OCI-LY1 (cell line): ENCODE results near the gene ABCA5.

Experiments used
- EZH2 ChIP-seq: fragments of 200-600 bp; sonication (generic), shearing (Covaris generic); IDR thresholded peaks from 2 replicates; pipeline ENCODE4 v1.8.0; 2017; ENCODE audit warnings: borderline replicate concordance, mixed run types, mild to moderate bottlenecking, antibody characterized with exemption, low read length, moderate library complexity, mixed read lengths
- TF ChIP-seq, protein P1 (sequence below): fragments of 200-600 bp; sonication (generic), shearing (Covaris generic); IDR thresholded peaks from 2 replicates; pipeline ENCODE4 v1.5.1; 2017; ENCODE audit warnings: mild to moderate bottlenecking, antibody characterized with exemption, low read length, moderate library complexity, mixed read lengths

DNA sequence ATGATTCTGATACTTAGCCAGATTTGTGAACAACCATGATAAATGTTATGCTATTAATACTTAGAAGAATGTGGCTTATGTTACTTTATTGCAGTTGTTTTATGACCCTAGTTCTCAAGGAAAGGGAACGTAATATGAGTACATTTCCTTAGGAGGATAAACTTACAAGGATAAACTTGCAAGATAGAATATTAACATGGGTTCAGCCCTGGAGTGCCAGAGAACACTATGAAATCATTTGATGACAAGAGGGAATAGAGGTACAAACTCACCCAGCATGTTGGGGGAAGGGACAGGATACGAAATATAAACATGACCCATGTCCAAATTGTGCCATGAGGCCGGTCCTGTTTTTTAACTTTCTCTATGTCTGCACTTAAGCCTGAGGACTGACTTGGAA is 13.0 kb upstream of the ABCA5 start:
- TF ChIP-seq, protein P1, sequence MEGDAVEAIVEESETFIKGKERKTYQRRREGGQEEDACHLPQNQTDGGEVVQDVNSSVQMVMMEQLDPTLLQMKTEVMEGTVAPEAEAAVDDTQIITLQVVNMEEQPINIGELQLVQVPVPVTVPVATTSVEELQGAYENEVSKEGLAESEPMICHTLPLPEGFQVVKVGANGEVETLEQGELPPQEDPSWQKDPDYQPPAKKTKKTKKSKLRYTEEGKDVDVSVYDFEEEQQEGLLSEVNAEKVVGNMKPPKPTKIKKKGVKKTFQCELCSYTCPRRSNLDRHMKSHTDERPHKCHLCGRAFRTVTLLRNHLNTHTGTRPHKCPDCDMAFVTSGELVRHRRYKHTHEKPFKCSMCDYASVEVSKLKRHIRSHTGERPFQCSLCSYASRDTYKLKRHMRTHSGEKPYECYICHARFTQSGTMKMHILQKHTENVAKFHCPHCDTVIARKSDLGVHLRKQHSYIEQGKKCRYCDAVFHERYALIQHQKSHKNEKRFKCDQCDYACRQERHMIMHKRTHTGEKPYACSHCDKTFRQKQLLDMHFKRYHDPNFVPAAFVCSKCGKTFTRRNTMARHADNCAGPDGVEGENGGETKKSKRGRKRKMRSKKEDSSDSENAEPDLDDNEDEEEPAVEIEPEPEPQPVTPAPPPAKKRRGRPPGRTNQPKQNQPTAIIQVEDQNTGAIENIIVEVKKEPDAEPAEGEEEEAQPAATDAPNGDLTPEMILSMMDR: no peak
- no peak for TF ChIP-seq EZH2
